ENCODE results near the gene LONRF2.

Gene LONRF2

DNA sequence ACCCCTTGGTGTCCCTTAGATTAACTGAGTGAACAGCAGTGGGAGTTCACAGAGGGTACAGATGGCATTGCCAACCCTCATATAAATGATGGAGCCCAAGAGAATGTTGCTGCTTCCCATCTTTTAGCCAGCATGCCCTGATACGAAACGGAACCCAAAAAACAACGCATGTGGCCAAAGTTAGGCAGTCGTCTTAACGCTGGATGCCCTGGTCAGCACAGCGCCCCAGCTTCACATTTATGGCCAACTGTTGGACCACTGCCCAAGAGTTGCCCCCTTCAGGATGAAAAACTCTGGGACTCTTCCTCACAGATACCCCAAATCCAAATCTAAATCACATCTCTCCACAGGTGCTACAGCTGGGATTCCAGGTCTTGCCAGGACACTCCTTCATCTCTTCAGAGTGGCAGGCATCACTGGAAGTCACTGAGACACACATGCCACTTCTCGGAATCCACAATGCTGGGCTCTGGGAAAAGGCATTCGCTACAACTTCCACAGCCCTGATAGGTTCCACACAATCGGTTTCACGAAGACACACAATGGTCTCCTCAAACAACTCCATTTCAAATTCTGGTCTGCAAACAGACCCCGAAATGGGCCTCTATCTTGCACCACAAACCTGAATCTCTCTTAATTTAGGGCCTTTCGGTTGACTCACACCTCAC, 44.6 kb downstream of the LONRF2 start:
- H3K4me3 ChIP-seq (ENCODE audit: low read depth in 1 of 2, low read length in 1 of 2), result no peak overlapping the region
- H3K27ac ChIP-seq, result no peak overlapping the region
- TF ChIP-seq, protein P1, sequence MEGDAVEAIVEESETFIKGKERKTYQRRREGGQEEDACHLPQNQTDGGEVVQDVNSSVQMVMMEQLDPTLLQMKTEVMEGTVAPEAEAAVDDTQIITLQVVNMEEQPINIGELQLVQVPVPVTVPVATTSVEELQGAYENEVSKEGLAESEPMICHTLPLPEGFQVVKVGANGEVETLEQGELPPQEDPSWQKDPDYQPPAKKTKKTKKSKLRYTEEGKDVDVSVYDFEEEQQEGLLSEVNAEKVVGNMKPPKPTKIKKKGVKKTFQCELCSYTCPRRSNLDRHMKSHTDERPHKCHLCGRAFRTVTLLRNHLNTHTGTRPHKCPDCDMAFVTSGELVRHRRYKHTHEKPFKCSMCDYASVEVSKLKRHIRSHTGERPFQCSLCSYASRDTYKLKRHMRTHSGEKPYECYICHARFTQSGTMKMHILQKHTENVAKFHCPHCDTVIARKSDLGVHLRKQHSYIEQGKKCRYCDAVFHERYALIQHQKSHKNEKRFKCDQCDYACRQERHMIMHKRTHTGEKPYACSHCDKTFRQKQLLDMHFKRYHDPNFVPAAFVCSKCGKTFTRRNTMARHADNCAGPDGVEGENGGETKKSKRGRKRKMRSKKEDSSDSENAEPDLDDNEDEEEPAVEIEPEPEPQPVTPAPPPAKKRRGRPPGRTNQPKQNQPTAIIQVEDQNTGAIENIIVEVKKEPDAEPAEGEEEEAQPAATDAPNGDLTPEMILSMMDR (IDR thresholded peaks at IDR 0.05), result no peak
- H3K4me1 ChIP-seq (ENCODE audit: control insufficient read depth in 1 of 2, insufficient read depth in 1 of 2, low read depth in 1 of 2, low read length in 1 of 2), result no peaks in the 10 kb centered on the region
- no peaks in the 10 kb centered on the region for H3K9me3 ChIP-seq
- H3K27me3 ChIP-seq, result peaks cover 19% of the 10 kb centered on the region
- no peaks in the 10 kb centered on the region for H3K36me3 ChIP-seq

DNA sequence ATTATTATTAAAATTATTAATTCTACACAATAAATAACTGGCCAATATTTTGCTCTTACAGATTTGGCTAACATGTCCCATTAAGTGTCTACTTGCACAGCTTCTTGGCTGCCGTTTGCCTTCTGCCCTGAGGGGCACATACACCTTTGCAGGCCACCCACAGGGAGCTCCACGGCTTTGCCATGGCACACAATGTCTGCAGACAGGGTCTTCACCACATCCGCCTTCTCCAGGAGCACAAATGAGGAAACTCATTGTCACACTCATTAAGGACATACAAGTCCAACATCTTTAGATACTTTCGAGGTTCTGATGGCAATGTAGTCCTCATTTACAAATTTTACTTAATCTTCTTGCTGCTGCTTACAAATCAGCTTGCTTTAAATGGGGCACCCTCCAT, 45.6 kb downstream of the LONRF2 start:
- H3K27ac ChIP-seq, result no peak overlapping the region
- H3K4me3 ChIP-seq (ENCODE audit: low read depth in 1 of 2, low read length in 1 of 2), result no peak overlapping the region
- H3K4me1 ChIP-seq (ENCODE audit: control insufficient read depth in 1 of 2, insufficient read depth in 1 of 2, low read depth in 1 of 2, low read length in 1 of 2), result no peaks in the 10 kb centered on the region
- TF ChIP-seq, protein P1 (IDR thresholded peaks at IDR 0.05), result no peak
- H3K27me3 ChIP-seq, result peaks cover 11% of the 10 kb centered on the region
- H3K9me3 ChIP-seq, result no peaks in the 10 kb centered on the region
- no peaks in the 10 kb centered on the region for H3K36me3 ChIP-seq

DNA sequence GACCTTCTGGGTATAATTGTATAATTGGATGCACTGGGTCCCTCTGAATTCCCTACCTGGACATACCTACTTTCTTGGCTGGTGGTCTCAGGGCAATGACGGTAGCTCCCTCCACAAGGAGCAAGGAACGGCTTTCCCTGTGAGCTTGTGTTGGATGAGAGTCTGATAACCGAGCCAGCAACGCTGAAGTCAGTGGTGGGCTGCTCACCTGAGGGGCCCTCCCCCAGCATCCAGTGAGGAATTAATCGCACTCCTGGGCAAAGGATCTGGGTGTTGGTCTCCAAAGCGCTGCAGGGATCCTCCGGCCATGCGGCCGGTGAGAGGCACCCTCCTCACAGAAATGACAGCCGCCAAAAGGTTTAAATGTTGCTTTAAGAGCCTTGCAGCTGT, 47.1 kb downstream of the LONRF2 start:
- TF ChIP-seq, protein P1 (IDR thresholded peaks at IDR 0.05), result no peak
- Histone ChIP-seq H3K36me3 (no peaks in the 10 kb centered on the region), H3K4me3 (ENCODE audit: low read depth in 1 of 2, low read length in 1 of 2) (no peak overlapping the region), H3K27me3 (no peaks in the 10 kb centered on the region), H3K4me1 (ENCODE audit: control insufficient read depth in 1 of 2, insufficient read depth in 1 of 2, low read depth in 1 of 2, low read length in 1 of 2) (no peaks in the 10 kb centered on the region), H3K9me3 (no peaks in the 10 kb centered on the region), H3K27ac (no peak overlapping the region)

DNA sequence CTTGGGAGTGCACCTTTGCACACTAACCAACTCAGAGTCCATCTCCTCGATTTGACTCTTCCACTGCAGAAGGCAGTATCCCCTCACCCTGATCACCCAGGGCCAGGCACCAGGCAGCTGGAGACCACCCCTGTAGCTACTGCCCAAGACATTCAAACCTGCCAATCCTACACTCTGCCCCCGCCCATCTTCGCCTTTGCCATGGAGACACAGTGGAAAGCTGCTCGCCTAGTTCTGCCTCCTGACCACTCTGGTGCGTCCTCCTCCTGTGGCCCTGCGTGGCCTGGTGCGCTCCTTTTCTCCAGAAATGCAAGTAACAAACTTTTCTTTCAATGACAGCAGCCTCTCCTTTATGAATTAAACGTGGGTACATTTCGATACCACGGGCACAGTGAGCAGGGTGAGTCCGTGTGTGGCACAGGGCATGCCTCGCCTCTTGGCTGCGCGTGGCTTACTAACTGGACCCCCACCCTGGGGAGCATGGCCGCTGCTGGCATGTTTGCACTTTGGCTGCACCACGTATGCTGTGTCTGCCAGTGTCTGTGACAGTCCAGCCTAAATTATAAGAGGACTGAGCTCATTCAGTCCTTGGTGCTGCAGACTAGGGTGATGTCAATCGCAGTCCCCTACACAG, 47.6 kb downstream of the LONRF2 start:
- Histone ChIP-seq H3K4me3 (ENCODE audit: low read depth in 1 of 2, low read length in 1 of 2) (no peak overlapping the region), H3K36me3 (no peaks in the 10 kb centered on the region), H3K4me1 (ENCODE audit: control insufficient read depth in 1 of 2, insufficient read depth in 1 of 2, low read depth in 1 of 2, low read length in 1 of 2) (no peaks in the 10 kb centered on the region)

DNA sequence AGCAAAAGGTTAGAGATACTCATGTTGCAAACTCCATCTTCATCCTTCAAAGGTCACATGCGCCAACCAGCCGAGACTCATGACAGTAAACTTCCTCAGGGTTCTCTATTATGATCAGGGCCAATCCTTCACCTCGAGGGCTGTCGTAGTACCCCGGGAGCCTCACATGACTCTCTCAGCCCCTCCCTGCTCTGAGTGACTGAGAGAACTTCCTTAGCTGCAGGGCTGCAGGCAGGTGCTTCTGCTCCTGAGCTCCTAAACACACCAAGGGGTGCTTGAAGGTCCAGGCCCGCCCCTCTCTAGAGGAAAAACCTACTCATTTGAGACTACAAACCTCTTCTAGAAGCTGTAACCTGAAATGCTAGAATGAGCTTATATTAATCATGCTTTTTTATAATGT, 48.2 kb downstream of the LONRF2 start:
- Histone ChIP-seq H3K4me3 (ENCODE audit: low read depth in 1 of 2, low read length in 1 of 2) (no peak overlapping the region), H3K36me3 (no peaks in the 10 kb centered on the region), H3K27me3 (no peaks in the 10 kb centered on the region), H3K4me1 (ENCODE audit: control insufficient read depth in 1 of 2, insufficient read depth in 1 of 2, low read depth in 1 of 2, low read length in 1 of 2) (no peaks in the 10 kb centered on the region), H3K27ac (no peak overlapping the region), H3K9me3 (no peaks in the 10 kb centered on the region)
- TF ChIP-seq, protein P1 (IDR thresholded peaks at IDR 0.05), result no peak

More for the DNA sequence above, 47.6 kb downstream of the LONRF2 start:
- TF ChIP-seq, protein P1 (IDR thresholded peaks at IDR 0.05), result no peak
- Histone ChIP-seq H3K27me3 (no peaks in the 10 kb centered on the region), H3K9me3 (no peaks in the 10 kb centered on the region), H3K27ac (no peak overlapping the region)

Measured in neutrophil (primary cell).